ENCODE data around the gene BCL6. TPM values are rescaled to one million over a fixed set of nuclear protein-coding genes. Genes with fewer than 3 reads are reported as not detected.

BCL6 gene
- polyA plus RNA-seq = 13.4 and 13.7 TPM in 2 replicates

DNA sequence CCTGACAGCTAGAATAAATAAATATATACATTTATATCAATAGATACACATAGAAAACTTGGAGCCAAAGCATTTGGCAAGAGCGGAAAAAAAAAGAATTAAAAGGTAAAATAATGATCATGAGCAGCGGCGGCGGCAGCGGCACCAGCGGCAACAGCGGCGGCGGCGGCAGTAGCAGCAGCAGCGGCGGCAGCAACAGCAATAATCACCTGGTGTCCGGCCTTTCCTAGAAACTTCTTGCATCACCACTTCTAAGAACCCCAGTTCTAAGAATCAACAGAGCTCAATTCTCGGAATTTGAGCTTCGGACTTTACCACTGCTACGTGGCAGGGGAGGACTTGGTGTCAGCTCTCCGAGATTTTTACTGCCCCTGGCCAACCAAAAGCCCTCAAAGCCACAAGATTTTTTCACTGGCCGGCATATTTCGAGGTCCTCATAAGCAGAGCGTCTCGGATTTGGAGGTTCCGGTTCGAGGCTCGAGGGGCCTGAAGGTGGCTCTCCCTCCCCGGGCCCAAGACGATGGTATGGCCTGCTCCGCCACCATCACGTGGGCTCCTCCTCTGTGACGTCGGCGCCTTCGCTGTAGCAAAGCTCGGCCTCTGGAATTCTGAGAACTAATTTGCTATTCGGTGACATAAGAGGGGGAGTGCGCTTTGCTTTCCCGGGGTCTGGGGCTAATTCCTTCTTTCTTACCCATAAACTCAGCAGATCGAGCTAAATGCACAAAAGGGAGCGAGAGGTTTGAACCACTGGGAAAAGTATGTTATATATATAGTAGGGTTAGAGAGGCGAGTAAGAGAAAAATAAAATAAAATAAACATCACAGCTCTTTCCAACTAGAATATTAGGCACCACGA lies at the start of gene BCL6:
BCL6 (minus strand) TSS at position 268 of the 858 bp plus-strand sequence. CDS start 11,775 bp downstream, outside the sequence.

GRCh38 chr3:187702507-187703033 lies 42.7 kb downstream of the BCL6 start, which contains the start of gene RTP2:
Gene RTP2 (minus strand): TSS chr3:187702557. CDS start chr3:187702128, 429 bp downstream.

Other genes starting within 250 kb of the BCL6 start
- 178 TPM in 1 of 2 replicates, not detected in the other for gene SST, start 75.1 kb downstream of the BCL6 start, polyA plus RNA-seq
- gene RTP2, start 42.9 kb downstream of the BCL6 start, polyA plus RNA-seq = 0.53 TPM in 1 of 2 replicates, not detected in the other

Data from Purkinje cell (primary cell).